Measurements from ENCODE around the gene LRRIQ3. TPM values are rescaled to one million over a fixed set of nuclear protein-coding genes. Genes with fewer than 3 reads are reported as not detected.

Gene LRRIQ3
- total RNA-seq, 2 donors from 2014 or later, result 1.2 to 1.5 TPM

DNA sequence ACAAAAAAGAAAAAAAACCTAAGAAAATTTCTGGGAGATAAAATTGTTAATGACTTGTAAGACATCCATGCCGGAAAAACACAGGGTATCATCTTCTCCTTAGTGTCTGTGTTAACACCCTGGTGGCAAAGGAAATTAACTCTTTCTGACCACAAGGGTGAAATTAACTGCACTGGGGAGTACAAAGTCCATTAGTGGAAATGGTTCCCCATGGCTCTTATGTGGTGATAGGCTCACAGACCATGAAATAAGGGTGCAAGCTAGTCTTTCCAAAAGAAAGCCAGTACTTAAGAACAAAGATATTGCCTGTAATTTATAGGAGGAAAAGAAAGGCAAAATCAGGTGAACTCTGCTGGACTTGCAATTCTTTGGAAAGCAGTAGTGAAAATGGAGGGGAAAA lies 185.4 kb downstream of the LRRIQ3 start:
- Mint-ChIP-seq H3K4me3 (no peak overlapping the region), H3K27ac (no peak overlapping the region), H3K27me3 (ENCODE audit: insufficient read depth) (no peaks in the 10 kb centered on the region), H3K4me1 (no peaks in the 10 kb centered on the region), H3K9me3 (no peaks in the 10 kb centered on the region), H3K36me3 (ENCODE audit: low read depth) (no peaks in the 10 kb centered on the region)
- Histone ChIP-seq H3K27me3 (ENCODE audit: control insufficient read depth, insufficient read depth, low read length, poor library complexity, severe bottlenecking) (no peaks in the 10 kb centered on the region), H3K4me1 (ENCODE audit: control insufficient read depth, insufficient read depth, low read length) (no peaks in the 10 kb centered on the region), H3K36me3 (ENCODE audit: control insufficient read depth, insufficient read depth, low read length) (no peaks in the 10 kb centered on the region), H3K27ac (ENCODE audit: low read depth, low read length) (no peak overlapping the region), H3K4me3 (ENCODE audit: low read length) (no peak overlapping the region), H3K9me3 (ENCODE audit: control insufficient read depth, low read length) (no peaks in the 10 kb centered on the region), H3K9ac (ENCODE audit: extremely low read depth, low read length, poor library complexity, severe bottlenecking) (no peak overlapping the region)
- 0% methylated on average over 1 of the region's 1 CpG; no CpG with 5 or more reads in 1 of the 2 experiments for WGBS, 2 experiments (ENCODE audit: insufficient coverage in 1 of 2, insufficient read length in 1 of 2)
- TF ChIP-seq, protein P1, sequence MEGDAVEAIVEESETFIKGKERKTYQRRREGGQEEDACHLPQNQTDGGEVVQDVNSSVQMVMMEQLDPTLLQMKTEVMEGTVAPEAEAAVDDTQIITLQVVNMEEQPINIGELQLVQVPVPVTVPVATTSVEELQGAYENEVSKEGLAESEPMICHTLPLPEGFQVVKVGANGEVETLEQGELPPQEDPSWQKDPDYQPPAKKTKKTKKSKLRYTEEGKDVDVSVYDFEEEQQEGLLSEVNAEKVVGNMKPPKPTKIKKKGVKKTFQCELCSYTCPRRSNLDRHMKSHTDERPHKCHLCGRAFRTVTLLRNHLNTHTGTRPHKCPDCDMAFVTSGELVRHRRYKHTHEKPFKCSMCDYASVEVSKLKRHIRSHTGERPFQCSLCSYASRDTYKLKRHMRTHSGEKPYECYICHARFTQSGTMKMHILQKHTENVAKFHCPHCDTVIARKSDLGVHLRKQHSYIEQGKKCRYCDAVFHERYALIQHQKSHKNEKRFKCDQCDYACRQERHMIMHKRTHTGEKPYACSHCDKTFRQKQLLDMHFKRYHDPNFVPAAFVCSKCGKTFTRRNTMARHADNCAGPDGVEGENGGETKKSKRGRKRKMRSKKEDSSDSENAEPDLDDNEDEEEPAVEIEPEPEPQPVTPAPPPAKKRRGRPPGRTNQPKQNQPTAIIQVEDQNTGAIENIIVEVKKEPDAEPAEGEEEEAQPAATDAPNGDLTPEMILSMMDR (conservative IDR thresholded peaks at IDR 0.05), result peak; percentile 38
- no peak for DNase-seq

DNA sequence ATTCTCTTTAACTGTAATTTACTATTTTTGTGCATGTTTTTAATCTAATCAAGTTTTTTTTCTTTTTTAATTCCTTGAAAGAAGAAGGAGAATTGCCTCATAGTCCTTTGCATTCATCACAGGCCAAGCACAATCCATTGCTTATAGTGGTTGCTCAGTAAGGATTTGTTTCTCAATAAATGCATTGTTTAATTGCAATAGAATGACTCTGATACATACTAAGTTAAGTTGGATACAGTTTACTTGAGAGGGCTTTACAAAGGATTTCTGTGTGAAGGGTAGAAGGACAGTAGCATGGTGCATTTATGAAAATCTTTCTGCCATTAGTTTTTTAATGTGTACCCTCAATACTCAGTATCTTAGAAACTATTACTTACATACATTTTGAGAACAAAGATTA lies 186.2 kb downstream of the LRRIQ3 start:
- no peak for DNase-seq
- Mint-ChIP-seq H3K4me3 (no peak overlapping the region), H3K4me1 (no peaks in the 10 kb centered on the region), H3K27me3 (ENCODE audit: insufficient read depth) (no peaks in the 10 kb centered on the region), H3K9me3 (no peaks in the 10 kb centered on the region), H3K27ac (no peak overlapping the region), H3K36me3 (ENCODE audit: low read depth) (no peaks in the 10 kb centered on the region)
- Histone ChIP-seq H3K4me3 (ENCODE audit: low read length) (no peak overlapping the region), H3K9me3 (ENCODE audit: control insufficient read depth, low read length) (no peaks in the 10 kb centered on the region), H3K36me3 (ENCODE audit: control insufficient read depth, insufficient read depth, low read length) (no peaks in the 10 kb centered on the region), H3K27me3 (ENCODE audit: control insufficient read depth, insufficient read depth, low read length, poor library complexity, severe bottlenecking) (no peaks in the 10 kb centered on the region), H3K4me1 (ENCODE audit: control insufficient read depth, insufficient read depth, low read length) (no peaks in the 10 kb centered on the region), H3K9ac (ENCODE audit: extremely low read depth, low read length, poor library complexity, severe bottlenecking) (no peak overlapping the region), H3K27ac (ENCODE audit: low read depth, low read length) (no peak overlapping the region)
- TF ChIP-seq, protein P1 (conservative IDR thresholded peaks at IDR 0.05), result no peak

DNA sequence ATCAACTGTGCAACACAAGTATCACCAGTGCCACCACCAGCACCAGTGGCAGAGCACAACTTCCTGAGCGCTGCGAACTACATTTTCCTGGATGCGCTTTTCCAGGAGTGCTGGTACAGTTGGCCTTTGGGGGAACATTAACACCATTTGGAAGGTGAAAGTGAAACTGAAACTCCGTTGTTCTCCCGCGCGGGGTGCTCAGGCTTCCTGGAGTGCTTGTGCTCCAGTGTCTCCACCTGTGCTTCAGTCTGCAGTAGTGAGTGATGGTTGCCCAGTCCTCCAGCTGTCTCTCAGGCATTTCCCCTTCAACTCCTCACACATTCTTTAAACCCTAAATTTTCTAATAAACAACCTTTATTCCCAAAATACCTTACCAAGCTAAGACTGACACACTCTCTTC lies 187.8 kb downstream of the LRRIQ3 start:
- Histone ChIP-seq H3K9me3 (ENCODE audit: control insufficient read depth, low read length) (no peaks in the 10 kb centered on the region), H3K9ac (ENCODE audit: extremely low read depth, low read length, poor library complexity, severe bottlenecking) (no peak overlapping the region), H3K27ac (ENCODE audit: low read depth, low read length) (no peak overlapping the region), H3K4me1 (ENCODE audit: control insufficient read depth, insufficient read depth, low read length) (no peaks in the 10 kb centered on the region), H3K4me3 (ENCODE audit: low read length) (no peak overlapping the region), H3K27me3 (ENCODE audit: control insufficient read depth, insufficient read depth, low read length, poor library complexity, severe bottlenecking) (no peaks in the 10 kb centered on the region), H3K36me3 (ENCODE audit: control insufficient read depth, insufficient read depth, low read length) (no peaks in the 10 kb centered on the region)
- Mint-ChIP-seq H3K9me3 (peaks cover 3% of the 10 kb centered on the region), H3K27me3 (ENCODE audit: insufficient read depth) (no peaks in the 10 kb centered on the region), H3K36me3 (ENCODE audit: low read depth) (no peaks in the 10 kb centered on the region), H3K4me3 (no peak overlapping the region), H3K27ac (no peak overlapping the region), H3K4me1 (no peaks in the 10 kb centered on the region)
- WGBS, 2 experiments (ENCODE audit: insufficient coverage in 1 of 2, insufficient read length in 1 of 2), result 88 to 100% methylated on average over 2 to 7 of the region's 7 CpGs
- no peak for DNase-seq
- TF ChIP-seq, protein P1 (conservative IDR thresholded peaks at IDR 0.05), result no peak

Measured in endodermal cell (in vitro differentiated cells).